GM18870 (cell line): ENCODE measurements around the gene ODAD3.
"Not testable (repeated sequence)": the region's sequence is repeated elsewhere in the genome, so short reads cannot be mapped to it uniquely, and the experiment has no call there.

ENCODE experiments used
- ATAC-seq: cut with Tn5 transposase; IDR thresholded peaks from one replicate; pipeline ENCODE4 v1.9.1; 2021; ENCODE audit warnings: moderate library complexity; ENCODE audit not compliant: unreplicated experiment

ODAD3 gene

GRCh38 chr19:11461453-11461852 is 26.5 kb upstream of the ODAD3 start:
- no peak for ATAC-seq

- no peak for ATAC-seq
Measured at GRCh38 chr19:11460207-11460606, 25.3 kb upstream of the ODAD3 start.

DNA sequence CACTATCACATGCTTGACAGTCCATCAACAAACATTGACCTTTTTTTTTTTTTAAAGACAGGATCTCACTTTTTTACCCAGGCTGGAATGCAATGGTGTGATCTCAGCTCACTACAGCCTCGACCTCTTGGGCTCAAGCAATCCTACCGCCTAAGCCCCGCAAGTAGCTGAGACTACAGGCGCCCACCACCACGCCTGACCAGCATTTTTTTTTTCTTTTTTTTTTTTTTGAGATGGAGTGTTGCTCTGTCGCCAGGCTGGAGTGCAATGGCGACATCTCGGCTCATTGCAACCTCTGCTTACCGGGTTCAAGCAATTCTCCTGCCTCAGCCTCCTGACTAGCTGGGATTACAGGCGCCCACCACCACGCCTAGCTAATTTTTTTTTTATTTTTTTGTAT is 24.0 kb upstream of the ODAD3 start:
- ATAC-seq = not testable (repeated sequence)

- ATAC-seq = no peak
Measured at GRCh38 chr19:11458236-11458900, 23.4 kb upstream of the ODAD3 start.

- no peak for ATAC-seq
Measured at GRCh38 chr19:11457831-11458230, 22.9 kb upstream of the ODAD3 start.

GRCh38 chr19:11457115-11457514 is 22.2 kb upstream of the ODAD3 start:
- ATAC-seq = no peak

DNA sequence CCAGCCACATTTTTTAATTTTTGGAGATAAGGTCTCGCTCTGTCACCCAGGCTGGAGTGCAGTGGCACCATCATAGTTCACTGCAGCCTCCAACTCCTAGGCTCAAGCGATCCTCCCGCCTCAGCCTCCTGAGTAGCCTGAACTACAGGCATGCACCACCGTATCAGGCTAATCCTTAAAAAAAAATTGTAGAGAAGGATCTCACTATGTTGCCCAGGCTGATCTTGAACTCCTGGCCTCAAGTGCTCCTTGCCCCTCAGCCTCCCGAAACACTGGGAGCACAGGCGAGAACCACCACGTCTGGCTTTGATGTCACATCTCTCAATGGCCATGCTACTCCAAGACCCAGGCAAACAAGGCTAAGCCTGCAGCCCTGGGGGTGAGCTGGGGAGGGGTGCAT is 21.7 kb upstream of the ODAD3 start:
- no peak for ATAC-seq

GRCh38 chr19:11455233-11455554 is 20.3 kb upstream of the ODAD3 start:
- not testable (repeated sequence) for ATAC-seq

DNA sequence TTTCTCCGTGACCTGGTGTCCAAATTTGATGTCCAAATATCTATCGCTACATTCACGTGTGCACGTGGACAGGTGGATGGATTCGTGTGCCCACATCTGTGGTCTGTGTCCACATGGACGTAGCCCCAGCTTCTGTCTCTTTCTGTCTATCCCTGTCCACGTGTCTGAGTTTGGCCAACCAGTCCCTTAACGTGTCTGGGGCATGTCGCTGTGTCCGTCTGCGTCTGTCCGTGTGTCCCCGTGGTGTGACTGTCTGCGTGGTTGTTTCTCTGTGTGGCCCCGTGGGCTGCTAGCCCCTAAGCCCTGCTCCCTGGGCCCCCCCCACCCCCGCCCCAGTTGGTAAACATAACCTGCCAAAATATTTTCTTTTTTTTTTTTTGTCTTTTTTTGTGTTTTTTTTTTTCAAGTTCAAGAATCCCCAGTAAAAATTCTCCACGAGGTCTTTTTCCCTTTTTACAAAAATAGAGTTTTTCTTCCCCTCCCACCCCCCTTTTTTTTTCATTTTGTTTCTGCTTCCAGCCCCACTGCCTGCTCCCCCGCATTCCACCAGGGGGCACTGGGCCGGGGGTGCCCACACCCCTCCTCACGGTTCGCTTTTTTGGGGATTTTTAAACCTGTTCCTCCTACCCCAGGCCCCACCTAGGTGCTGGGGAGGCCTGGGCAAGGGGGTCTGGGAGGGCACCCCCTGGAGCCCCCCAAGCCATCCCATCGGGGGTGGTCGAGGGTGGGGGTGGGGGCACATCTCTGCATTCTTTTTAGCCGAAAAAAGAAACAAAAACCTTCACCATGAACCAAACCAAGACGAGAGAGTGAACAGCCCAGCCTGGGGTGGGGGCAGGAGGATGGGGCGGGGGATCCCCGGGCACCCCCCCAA is 18.8 kb upstream of the ODAD3 start:
- no peak for ATAC-seq

DNA sequence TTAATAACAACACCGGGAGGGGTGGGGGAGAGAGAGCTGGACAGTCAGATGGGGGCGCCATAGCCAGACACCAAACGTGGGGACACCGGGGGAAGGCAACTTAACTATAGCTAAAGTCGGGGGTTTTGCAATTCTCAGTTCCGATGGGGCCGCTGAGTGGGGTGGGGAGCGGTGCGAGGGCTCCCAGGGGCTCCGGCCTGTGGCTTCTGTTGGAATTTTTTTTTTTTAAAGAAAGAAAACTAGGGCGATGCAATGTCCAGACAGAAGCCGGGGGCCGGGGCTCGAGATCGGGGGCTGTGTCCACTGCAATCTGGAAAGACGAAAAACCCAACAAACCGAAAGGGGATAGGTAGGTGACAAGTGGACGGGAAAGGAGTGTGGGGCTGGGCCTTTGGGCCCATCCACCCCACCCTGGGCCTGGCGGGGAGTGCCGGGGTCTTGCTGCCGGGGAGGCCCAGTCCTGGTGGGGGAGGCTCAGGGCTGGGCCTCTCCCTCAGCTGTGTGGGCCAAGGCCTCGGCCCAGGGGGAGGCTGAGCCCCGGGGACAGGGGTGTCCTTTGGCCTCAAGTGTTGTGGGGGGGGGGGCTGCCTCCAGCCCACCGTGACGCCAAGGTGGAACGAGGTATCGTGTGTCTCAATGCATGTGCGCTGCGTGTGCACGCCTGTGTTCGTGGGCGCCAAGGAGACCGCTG is 17.8 kb upstream of the ODAD3 start:
- ATAC-seq = no peak

- no peak for ATAC-seq
Measured at GRCh38 chr19:11451871-11452619, 17.1 kb upstream of the ODAD3 start.

GRCh38 chr19:11451327-11451870 is 16.5 kb upstream of the ODAD3 start:
- no peak for ATAC-seq

- no peak for ATAC-seq
Measured at GRCh38 chr19:11450570-11451326, 15.8 kb upstream of the ODAD3 start.

GRCh38 chr19:11448923-11449554 is 14.1 kb upstream of the ODAD3 start:
- no peak for ATAC-seq

GRCh38 chr19:11448410-11448809 is 13.5 kb upstream of the ODAD3 start:
- ATAC-seq = no peak

- ATAC-seq = no peak
Measured at GRCh38 chr19:11447347-11448262, 12.7 kb upstream of the ODAD3 start.

GRCh38 chr19:11446652-11447301 is 11.9 kb upstream of the ODAD3 start:
- no peak for ATAC-seq

- no peak for ATAC-seq
Measured at GRCh38 chr19:11446271-11446651, 11.3 kb upstream of the ODAD3 start.
